GM12878 (cell line): ENCODE results near the gene OSBPL10. TPM values are rescaled to one million over a fixed set of nuclear protein-coding genes. Genes with fewer than 3 reads are reported as not detected.

Source experiments
- ATAC-seq: fragments of 200-7000 bp; cut with Tn5 transposase; 3 replicates; pipeline ENCODE4 v1.9.1; 2020; ENCODE audit warnings: mild to moderate bottlenecking, moderate library complexity
- BruUV-seq: library from RNA; stranded (reverse); fragments of 400-500 nt; replicated peaks from 2 replicates; lab custom pipeline; 2021; lab: Mats Ljungman, UMichigan
- CTCF ChIA-PET: fragments of 300-600 bp; sonication (Branson Sonifier 250); formaldehyde crosslinking; extraction: SDS; loops from one replicate; lab custom pipeline; 2021; ENCODE audit warnings: inconsistent platforms; lab: Yijun Ruan, JAX
- POLR2A ChIA-PET: fragments of 350-600 bp; formaldehyde crosslinking; extraction: SDS; loops from one replicate; lab custom pipeline; 2021; ENCODE audit warnings: inconsistent platforms; lab: Charles Lee
- RAD21 ChIA-PET: fragments of 300-600 bp; sonication (Branson Sonifier 250); formaldehyde crosslinking; loops from one replicate; lab custom pipeline; 2023; ENCODE audit warnings: antibody characterized with exemption; ENCODE audit not compliant: unreplicated experiment; lab: Charles Lee
- SMC1A ChIA-PET: fragments of 300-600 bp; sonication (Branson Sonifier 250); formaldehyde crosslinking; loops from one replicate; lab custom pipeline; 2023; ENCODE audit not compliant: unreplicated experiment, uncharacterized antibody; lab: Charles Lee
- DNase-seq: peaks from one replicate; pipeline ENCODE4 v3.0.0-alpha.2; 2011; ENCODE audit warnings: low read depth, low spot score
- FAIRE-seq: peaks from 3 replicates; lab custom pipeline; 2011; peaks lifted over from hg19 to GRCh38; lab: Jason Lieb, UNC
- H2AFZ ChIP-seq: 2 replicates; pipeline ENCODE4 v1.6.0; 2011; ENCODE audit warnings: low read depth, low read length, control low read depth; ENCODE audit not compliant: control insufficient read depth
- H3K27ac ChIP-seq: 2 replicates; pipeline ENCODE4 v1.5.1; 2011; ENCODE audit warnings: control low read depth; ENCODE audit not compliant: control insufficient read depth, insufficient read depth
- H3K27me3 ChIP-seq, 2 experiments: replicated peaks in 1 of 2; 2 replicates each; pipeline versions ENCODE4 v1.6.0 to v1.6.1; 2011; ENCODE audit warnings: low read length in 1 of 2; ENCODE audit not compliant: control insufficient read depth in 2 of 2, insufficient read depth in 2 of 2
- H3K36me3 ChIP-seq, 2 experiments: 2 replicates each; pipeline ENCODE4 v1.5.1; 2011; ENCODE audit warnings: low read length in 1 of 2; ENCODE audit not compliant: control insufficient read depth in 2 of 2, insufficient read depth in 2 of 2
- H3K4me1 ChIP-seq: 2 replicates; pipeline ENCODE4 v1.6.1; 2011; ENCODE audit warnings: mild to moderate bottlenecking, low read length, moderate library complexity, mixed read lengths; ENCODE audit not compliant: control insufficient read depth, insufficient read depth
- H3K4me2 ChIP-seq: 2 replicates; pipeline ENCODE4 v1.6.0; 2011; ENCODE audit warnings: control low read depth; ENCODE audit not compliant: control insufficient read depth, insufficient read depth
- H3K4me3 ChIP-seq: fragments of 200-600 bp; sonication (generic); 2 replicates; pipeline ENCODE4 v1.5.1; 2016
- H3K79me2 ChIP-seq: 2 replicates; pipeline ENCODE4 v1.6.0; 2011; ENCODE audit warnings: low read length; ENCODE audit not compliant: control insufficient read depth, insufficient read depth
- H3K9ac ChIP-seq: 2 replicates; pipeline ENCODE4 v1.8.0; 2011; ENCODE audit warnings: low read length, control low read depth, mixed read lengths; ENCODE audit not compliant: control insufficient read depth, insufficient read depth
- H3K9me3 ChIP-seq: replicated peaks from 3 replicates; pipeline ENCODE4 v1.5.1; 2011; ENCODE audit warnings: mild to moderate bottlenecking, low read length; ENCODE audit not compliant: control insufficient read depth, insufficient read depth
- H4K20me1 ChIP-seq: 2 replicates; pipeline ENCODE4 v1.6.0; 2011; ENCODE audit not compliant: control insufficient read depth, insufficient read depth
- CBX3 ChIP-seq: fragments of 200-600 bp; sonication (generic); IDR thresholded peaks from 2 replicates; pipeline ENCODE4 v1.6.1; 2016; ENCODE audit warnings: low read depth, borderline replicate concordance
- CHD2 ChIP-seq: IDR thresholded peaks from 2 replicates; pipeline ENCODE4 v1.6.1; 2011; ENCODE audit warnings: low read depth, low read length, improper control_type of control experiment, borderline replicate concordance
- EGR1 ChIP-seq, 2 experiments: IDR thresholded peaks; 1 replicate in 1 of 2; 2 replicates in 1 of 2; pipeline ENCODE4 v1.6.1; 2011 to 2012; ENCODE audit warnings: low read depth in 2 of 2, low read length in 2 of 2, borderline replicate concordance in 1 of 2, mild to moderate bottlenecking in 1 of 2, moderate library complexity in 1 of 2
- EP300 ChIP-seq, 2 experiments: fragments of 150-350 bp in 1 of 2; IDR thresholded peaks; 2 replicates each; pipeline ENCODE4 v1.6.1; 2011 to 2012; ENCODE audit warnings: low read depth in 2 of 2, low read length in 2 of 2, borderline replicate concordance in 1 of 2, improper control_type of control experiment in 1 of 2, inconsistent platforms in 1 of 2; ENCODE audit not compliant: control insufficient read depth in 1 of 2
- FOXK2 ChIP-seq: fragments of 450-650 bp; IDR thresholded peaks from 2 replicates; pipeline ENCODE4 v1.6.1; 2017; ENCODE audit warnings: mild to moderate bottlenecking, moderate library complexity
- HDGF ChIP-seq: fragments of 450-650 bp; IDR thresholded peaks from 2 replicates; pipeline ENCODE4 v1.6.1; 2016; ENCODE audit warnings: antibody characterized with exemption
- JUND ChIP-seq: IDR thresholded peaks from 2 replicates; pipeline ENCODE4 v1.6.1; 2012; ENCODE audit warnings: low read depth, mild to moderate bottlenecking, low read length, improper control_type of control experiment, moderate library complexity
- LARP7 ChIP-seq: fragments of 450-650 bp; IDR thresholded peaks from 2 replicates; pipeline ENCODE4 v1.6.1; 2017; ENCODE audit warnings: mild to moderate bottlenecking
- MXI1 ChIP-seq: fragments of 150-350 bp; IDR thresholded peaks from 2 replicates; pipeline ENCODE4 v1.6.1; 2011; ENCODE audit warnings: low read depth, mild to moderate bottlenecking, inconsistent platforms, low read length, improper control_type of control experiment
- NFYB ChIP-seq: IDR thresholded peaks from 2 replicates; pipeline ENCODE4 v1.6.1; 2011; ENCODE audit warnings: low read depth, mild to moderate bottlenecking, low read length, improper control_type of control experiment, moderate library complexity; ENCODE audit not compliant: insufficient read depth
- NR2C2 ChIP-seq: IDR thresholded peaks from 2 replicates; pipeline ENCODE4 v1.6.1; 2011; ENCODE audit warnings: borderline replicate concordance, low read depth; ENCODE audit not compliant: control insufficient read depth, insufficient read length
- SREBF1 ChIP-seq: IDR thresholded peaks from 2 replicates; pipeline ENCODE4 v1.6.1; 2012; ENCODE audit warnings: mild to moderate bottlenecking, low read length
- YBX1 ChIP-seq: fragments of 450-650 bp; IDR thresholded peaks from 2 replicates; pipeline ENCODE4 v1.6.1; 2016; ENCODE audit warnings: antibody characterized with exemption
- WGBS: methylation state at CpG from one replicate; pipeline ENCODE4 v1.1.6; 2016; ENCODE audit warnings: low lambda C conversion rate; ENCODE audit not compliant: insufficient replicate concordance, insufficient coverage; ENCODE audit errors: missing lambda C conversion rate; 5-methylcytosine and 5-hydroxymethylcytosine counted together
- in situ Hi-C: fragments of 300-500 bp; cut with MboI; formaldehyde crosslinking; loops from 9 replicates; pipeline ENCODE4 v1.14.3; 2018; ENCODE audit warnings: mixed read lengths
- intact Hi-C: fragments of 100-400 bp; cut with micrococcal nuclease; formaldehyde crosslinking; loops from one replicate; pipeline ENCODE4 v1.14.2; 2022; ENCODE audit not compliant: unreplicated experiment
- polyA plus RNA-seq, 11 experiments: library from polyadenylated mRNA; depleted of rRNA in 4 of 11; unstranded in 6 of 11; stranded (reverse) in 5 of 11; fragments of >200 nt; fragmentation: Nextera tagmentation in 4 of 11; fragmentation: Illumina TruSeq in 1 of 11; extraction: Ambion mirVana in 4 of 11; extraction: Trizol in 1 of 11; gene quantifications; 1 replicate in 1 of 11; 2 replicates in 10 of 11; pipeline versions ENCODE4 v1.2.1 to v1.2.3, GENCODE V29; 2011 to 2016; ENCODE audit warnings: inconsistent platforms in 2 of 11, missing spikeins in 2 of 11, low read depth in 1 of 11
- total RNA-seq, 4 experiments: library from RNA; depleted of rRNA in 3 of 4; stranded (reverse); fragments of >200 nt in 3 of 4; fragmentation: Illumina TruSeq in 1 of 4; extraction: Trizol in 1 of 4; gene quantifications; 2 replicates each; pipeline versions ENCODE4 v1.2.1 to v1.2.3, GENCODE V29; 2013 to 2021
- TF ChIP-seq, protein P1 (sequence below): fragments of 450-650 bp; IDR thresholded peaks from 2 replicates; pipeline ENCODE4 v1.6.1; 2017; ENCODE audit warnings: mild to moderate bottlenecking, low read depth, inconsistent platforms; ENCODE audit not compliant: poor library complexity, severe bottlenecking
- TF ChIP-seq, protein P2 (sequence below): IDR thresholded peaks from 2 replicates; pipeline ENCODE4 v1.6.1; 2012; ENCODE audit warnings: mild to moderate bottlenecking, low read depth, low read length
- TF ChIP-seq, protein P3 (sequence below): fragments of 450-650 bp; IDR thresholded peaks from 2 replicates; pipeline ENCODE4 v1.6.1; 2018; ENCODE audit warnings: borderline replicate concordance, mild to moderate bottlenecking; ENCODE audit not compliant: partially characterized antibody

OSBPL10 gene
- total and polyA plus RNA-seq, 10 of the 15 experiments (the other 5 are each of a cell fraction or from before 2014, with no cell fraction given) = 0.03 to 0.25 (median 0.09) TPM; not detected in 5

DNA sequence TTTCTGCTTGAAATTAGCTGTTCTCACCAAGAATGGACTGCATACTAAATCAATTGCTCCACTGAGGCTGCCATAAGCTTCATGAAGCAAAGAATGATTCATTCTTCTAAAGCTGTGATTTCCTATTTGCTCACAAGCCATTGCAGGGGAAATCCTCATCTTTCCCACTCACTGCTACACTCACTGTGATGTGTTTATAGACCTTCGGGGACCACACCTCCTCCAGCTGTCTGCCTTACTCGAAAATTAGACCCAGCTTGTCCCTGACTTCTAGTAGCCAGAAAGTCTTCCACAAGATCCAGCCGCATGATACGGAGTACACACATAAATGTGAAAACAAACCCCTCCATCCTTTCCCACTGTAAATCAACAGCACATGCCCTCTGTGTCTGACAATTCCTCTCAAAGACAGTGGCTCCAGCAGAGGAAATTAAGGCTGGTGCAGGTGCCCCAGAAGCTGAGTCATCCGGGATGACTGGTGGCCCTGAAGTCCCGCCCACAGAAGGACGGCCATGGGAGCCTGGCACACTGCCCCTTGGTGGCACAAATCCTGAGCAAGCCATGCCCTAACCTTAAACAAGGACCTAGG is 276.4 kb downstream of the OSBPL10 start:
- 31% methylated on average over 7 of the region's 7 CpGs for WGBS
- FAIRE-seq (no peak), ATAC-seq (no peak), DNase-seq (no peak)
- Histone ChIP-seq H3K36me3 (no peaks in the 10 kb centered on the region), H3K4me2 (no peak overlapping the region), H3K4me3 (no peak overlapping the region), H3K4me1 (no peaks in the 10 kb centered on the region), H3K27me3 (peaks cover 0 to 6% of the 10 kb centered on the region in 2 experiments; a peak in 3 of 4 replicates), H3K27ac (no peak overlapping the region), H3K79me2 (no peaks in the 10 kb centered on the region), H3K9me3 (no peaks in the 10 kb centered on the region), H2AFZ (no peak overlapping the region), H4K20me1 (no peaks in the 10 kb centered on the region), H3K9ac (no peak overlapping the region)
- in situ Hi-C loops = no loop called here
- ChIA-PET RAD21 (no interaction called here), POLR2A (no interaction called here), CTCF (interaction anchor here (1.3 to 1.8 kb wide), 2 partner anchors 10 to 135 kb away, joined by 3 to 7 read pairs; no protein-coding TSS in a partner anchor), SMC1A (interaction anchor here (1.3 to 1.7 kb wide), 2 partner anchors 10 to 189 kb away, joined by 3 to 4 read pairs; no protein-coding TSS in a partner anchor)
- no TSS peak for BruUV-seq
- intact Hi-C loops = no loop called here
- TF ChIP-seq EP300 (IDR thresholded peaks at IDR 0.05; ENCODE audit: borderline replicate concordance in 1 of 2, control insufficient read depth in 1 of 2, low read depth in 2 of 2, low read length in 2 of 2) = no peak
- no peak for TF ChIP-seq FOXK2
- TF ChIP-seq SREBF1 = no peak
- TF ChIP-seq, protein P1, sequence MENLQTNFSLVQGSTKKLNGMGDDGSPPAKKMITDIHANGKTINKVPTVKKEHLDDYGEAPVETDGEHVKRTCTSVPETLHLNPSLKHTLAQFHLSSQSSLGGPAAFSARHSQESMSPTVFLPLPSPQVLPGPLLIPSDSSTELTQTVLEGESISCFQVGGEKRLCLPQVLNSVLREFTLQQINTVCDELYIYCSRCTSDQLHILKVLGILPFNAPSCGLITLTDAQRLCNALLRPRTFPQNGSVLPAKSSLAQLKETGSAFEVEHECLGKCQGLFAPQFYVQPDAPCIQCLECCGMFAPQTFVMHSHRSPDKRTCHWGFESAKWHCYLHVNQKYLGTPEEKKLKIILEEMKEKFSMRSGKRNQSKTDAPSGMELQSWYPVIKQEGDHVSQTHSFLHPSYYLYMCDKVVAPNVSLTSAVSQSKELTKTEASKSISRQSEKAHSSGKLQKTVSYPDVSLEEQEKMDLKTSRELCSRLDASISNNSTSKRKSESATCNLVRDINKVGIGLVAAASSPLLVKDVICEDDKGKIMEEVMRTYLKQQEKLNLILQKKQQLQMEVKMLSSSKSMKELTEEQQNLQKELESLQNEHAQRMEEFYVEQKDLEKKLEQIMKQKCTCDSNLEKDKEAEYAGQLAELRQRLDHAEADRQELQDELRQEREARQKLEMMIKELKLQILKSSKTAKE = no peak
- TF ChIP-seq JUND = no peak
- no peak for TF ChIP-seq NR2C2
- TF ChIP-seq, protein P2, sequence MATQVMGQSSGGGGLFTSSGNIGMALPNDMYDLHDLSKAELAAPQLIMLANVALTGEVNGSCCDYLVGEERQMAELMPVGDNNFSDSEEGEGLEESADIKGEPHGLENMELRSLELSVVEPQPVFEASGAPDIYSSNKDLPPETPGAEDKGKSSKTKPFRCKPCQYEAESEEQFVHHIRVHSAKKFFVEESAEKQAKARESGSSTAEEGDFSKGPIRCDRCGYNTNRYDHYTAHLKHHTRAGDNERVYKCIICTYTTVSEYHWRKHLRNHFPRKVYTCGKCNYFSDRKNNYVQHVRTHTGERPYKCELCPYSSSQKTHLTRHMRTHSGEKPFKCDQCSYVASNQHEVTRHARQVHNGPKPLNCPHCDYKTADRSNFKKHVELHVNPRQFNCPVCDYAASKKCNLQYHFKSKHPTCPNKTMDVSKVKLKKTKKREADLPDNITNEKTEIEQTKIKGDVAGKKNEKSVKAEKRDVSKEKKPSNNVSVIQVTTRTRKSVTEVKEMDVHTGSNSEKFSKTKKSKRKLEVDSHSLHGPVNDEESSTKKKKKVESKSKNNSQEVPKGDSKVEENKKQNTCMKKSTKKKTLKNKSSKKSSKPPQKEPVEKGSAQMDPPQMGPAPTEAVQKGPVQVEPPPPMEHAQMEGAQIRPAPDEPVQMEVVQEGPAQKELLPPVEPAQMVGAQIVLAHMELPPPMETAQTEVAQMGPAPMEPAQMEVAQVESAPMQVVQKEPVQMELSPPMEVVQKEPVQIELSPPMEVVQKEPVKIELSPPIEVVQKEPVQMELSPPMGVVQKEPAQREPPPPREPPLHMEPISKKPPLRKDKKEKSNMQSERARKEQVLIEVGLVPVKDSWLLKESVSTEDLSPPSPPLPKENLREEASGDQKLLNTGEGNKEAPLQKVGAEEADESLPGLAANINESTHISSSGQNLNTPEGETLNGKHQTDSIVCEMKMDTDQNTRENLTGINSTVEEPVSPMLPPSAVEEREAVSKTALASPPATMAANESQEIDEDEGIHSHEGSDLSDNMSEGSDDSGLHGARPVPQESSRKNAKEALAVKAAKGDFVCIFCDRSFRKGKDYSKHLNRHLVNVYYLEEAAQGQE = no peak
- TF ChIP-seq CHD2 = no peak
- no peak for TF ChIP-seq YBX1
- no peak for TF ChIP-seq CBX3
- no peak for TF ChIP-seq LARP7
- TF ChIP-seq, protein P3, sequence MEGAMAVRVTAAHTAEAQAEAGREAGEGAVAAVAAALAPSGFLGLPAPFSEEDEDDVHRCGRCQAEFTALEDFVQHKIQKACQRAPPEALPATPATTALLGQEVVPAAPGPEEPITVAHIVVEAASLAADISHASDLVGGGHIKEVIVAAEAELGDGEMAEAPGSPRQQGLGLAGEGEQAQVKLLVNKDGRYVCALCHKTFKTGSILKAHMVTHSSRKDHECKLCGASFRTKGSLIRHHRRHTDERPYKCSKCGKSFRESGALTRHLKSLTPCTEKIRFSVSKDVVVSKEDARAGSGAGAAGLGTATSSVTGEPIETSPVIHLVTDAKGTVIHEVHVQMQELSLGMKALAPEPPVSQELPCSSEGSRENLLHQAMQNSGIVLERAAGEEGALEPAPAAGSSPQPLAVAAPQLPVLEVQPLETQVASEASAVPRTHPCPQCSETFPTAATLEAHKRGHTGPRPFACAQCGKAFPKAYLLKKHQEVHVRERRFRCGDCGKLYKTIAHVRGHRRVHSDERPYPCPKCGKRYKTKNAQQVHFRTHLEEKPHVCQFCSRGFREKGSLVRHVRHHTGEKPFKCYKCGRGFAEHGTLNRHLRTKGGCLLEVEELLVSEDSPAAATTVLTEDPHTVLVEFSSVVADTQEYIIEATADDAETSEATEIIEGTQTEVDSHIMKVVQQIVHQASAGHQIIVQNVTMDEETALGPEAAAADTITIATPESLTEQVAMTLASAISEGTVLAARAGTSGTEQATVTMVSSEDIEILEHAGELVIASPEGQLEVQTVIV = no peak
- no peak for TF ChIP-seq HDGF
- no peak for TF ChIP-seq MXI1
- TF ChIP-seq NFYB = no peak
- no peak for TF ChIP-seq EGR1 (IDR thresholded peaks at IDR 0.05; ENCODE audit: borderline replicate concordance in 1 of 2, low read depth in 2 of 2, low read length in 2 of 2)
